ENCODE results near the gene DNAJC2.

GRCh38 chr7:103341466-103341865 lies 3.1 kb downstream of the DNAJC2 start:
- TF ChIP-seq CTCF (IDR thresholded peaks at IDR 0.05) = no peak
- no peak for TF ChIP-seq EP300 (IDR thresholded peaks at IDR 0.05; ENCODE audit: low read depth)
- TF ChIP-seq POLR2A (IDR thresholded peaks at IDR 0.05) = no peak
